ENCODE measurements around the gene TMEM117. TPM values are rescaled to one million over a fixed set of nuclear protein-coding genes. Genes with fewer than 3 reads are reported as not detected.

The TMEM117 gene
- total RNA-seq, 1 experiment from 2014 or later: 1.1 TPM

- no TSS peak for BruUV-seq (replicated peaks)
- no peak for DNase-seq
- no peaks in the 10 kb centered on the region for H3K27me3 Mint-ChIP-seq (ENCODE audit: unreplicated experiment)
- no peak overlapping the region for H3K4me3 Mint-ChIP-seq (ENCODE audit: low read depth, unreplicated experiment)
- no peaks in the 10 kb centered on the region for H3K4me1 Mint-ChIP-seq (ENCODE audit: low read depth, unreplicated experiment)
- H3K36me3 Mint-ChIP-seq (ENCODE audit: insufficient read depth, unreplicated experiment): no peaks in the 10 kb centered on the region
- TF ChIP-seq, protein P1, sequence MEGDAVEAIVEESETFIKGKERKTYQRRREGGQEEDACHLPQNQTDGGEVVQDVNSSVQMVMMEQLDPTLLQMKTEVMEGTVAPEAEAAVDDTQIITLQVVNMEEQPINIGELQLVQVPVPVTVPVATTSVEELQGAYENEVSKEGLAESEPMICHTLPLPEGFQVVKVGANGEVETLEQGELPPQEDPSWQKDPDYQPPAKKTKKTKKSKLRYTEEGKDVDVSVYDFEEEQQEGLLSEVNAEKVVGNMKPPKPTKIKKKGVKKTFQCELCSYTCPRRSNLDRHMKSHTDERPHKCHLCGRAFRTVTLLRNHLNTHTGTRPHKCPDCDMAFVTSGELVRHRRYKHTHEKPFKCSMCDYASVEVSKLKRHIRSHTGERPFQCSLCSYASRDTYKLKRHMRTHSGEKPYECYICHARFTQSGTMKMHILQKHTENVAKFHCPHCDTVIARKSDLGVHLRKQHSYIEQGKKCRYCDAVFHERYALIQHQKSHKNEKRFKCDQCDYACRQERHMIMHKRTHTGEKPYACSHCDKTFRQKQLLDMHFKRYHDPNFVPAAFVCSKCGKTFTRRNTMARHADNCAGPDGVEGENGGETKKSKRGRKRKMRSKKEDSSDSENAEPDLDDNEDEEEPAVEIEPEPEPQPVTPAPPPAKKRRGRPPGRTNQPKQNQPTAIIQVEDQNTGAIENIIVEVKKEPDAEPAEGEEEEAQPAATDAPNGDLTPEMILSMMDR (IDR thresholded peaks at IDR 0.05; ENCODE audit: unreplicated experiment): no peak
- CTCF ChIA-PET: no interaction called here
- H3K9me3 Mint-ChIP-seq (ENCODE audit: low read depth, unreplicated experiment): peaks cover 7% of the 10 kb centered on the region
- H3K27ac Mint-ChIP-seq (ENCODE audit: unreplicated experiment): no peak overlapping the region
- intact Hi-C loops (cut with micrococcal nuclease; ENCODE audit: unreplicated experiment): no loop called here
These were observed 586.7 kb downstream of the TMEM117 start for GRCh38 chr12:44422559-44422958.

GRCh38 chr12:44428825-44429224 lies 592.9 kb downstream of the TMEM117 start:
- no peak overlapping the region for H3K4me3 Mint-ChIP-seq (ENCODE audit: low read depth, unreplicated experiment)
- no TSS peak for BruUV-seq (replicated peaks)

DNA sequence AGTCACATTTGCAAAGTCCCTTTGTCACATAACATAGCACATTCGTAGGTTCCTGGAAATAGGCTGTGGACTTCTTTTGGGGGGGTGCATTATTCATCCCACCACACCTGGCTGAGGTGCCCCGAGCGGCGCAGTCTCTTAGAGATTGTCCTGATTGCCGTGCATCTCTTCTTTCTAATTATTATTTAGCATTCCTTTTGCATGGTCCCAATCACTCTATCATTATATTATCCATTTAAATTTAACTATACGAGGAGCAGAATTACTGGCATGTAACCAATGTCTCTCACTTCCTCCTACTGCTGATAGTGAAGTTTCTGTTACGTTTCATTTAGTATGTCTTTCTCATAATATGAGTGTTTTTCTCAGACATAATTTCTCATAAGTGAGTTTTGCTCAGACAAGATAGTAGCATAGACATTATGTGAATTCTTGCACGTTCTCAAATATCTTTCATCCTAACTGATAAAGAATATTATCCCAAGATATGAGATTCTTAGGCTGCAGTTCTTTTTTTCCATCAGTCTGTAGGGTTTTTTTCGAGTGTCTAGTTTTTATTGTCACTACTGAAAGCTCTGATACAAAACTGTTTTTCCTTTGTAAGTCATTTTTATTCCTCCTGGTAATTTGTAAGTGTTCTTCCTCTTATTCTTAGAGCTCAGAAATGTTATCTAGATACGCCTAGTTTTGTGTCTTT lies 595.9 kb downstream of the TMEM117 start:
- Mint-ChIP-seq H3K9me3 (ENCODE audit: low read depth, unreplicated experiment) (no peaks in the 10 kb centered on the region), H3K4me1 (ENCODE audit: low read depth, unreplicated experiment) (no peaks in the 10 kb centered on the region), H3K27ac (ENCODE audit: unreplicated experiment) (no peak overlapping the region), H3K4me3 (ENCODE audit: low read depth, unreplicated experiment) (no peak overlapping the region), H3K27me3 (ENCODE audit: unreplicated experiment) (no peaks in the 10 kb centered on the region), H3K36me3 (ENCODE audit: insufficient read depth, unreplicated experiment) (no peaks in the 10 kb centered on the region)
- CTCF ChIA-PET: no interaction called here
- no peak for DNase-seq
- BruUV-seq (replicated peaks): no TSS peak
- TF ChIP-seq, protein P1 (IDR thresholded peaks at IDR 0.05; ENCODE audit: unreplicated experiment): no peak
- intact Hi-C loops (cut with micrococcal nuclease; ENCODE audit: unreplicated experiment): no loop called here

More at GRCh38 chr12:44428825-44429224, 592.9 kb downstream of the TMEM117 start:
- TF ChIP-seq, protein P1 (IDR thresholded peaks at IDR 0.05; ENCODE audit: unreplicated experiment): no peak
- intact Hi-C loops (cut with micrococcal nuclease; ENCODE audit: unreplicated experiment): no loop called here
- no peaks in the 10 kb centered on the region for H3K27me3 Mint-ChIP-seq (ENCODE audit: unreplicated experiment)
- H3K27ac Mint-ChIP-seq (ENCODE audit: unreplicated experiment): no peak overlapping the region
- no peaks in the 10 kb centered on the region for H3K36me3 Mint-ChIP-seq (ENCODE audit: insufficient read depth, unreplicated experiment)
- no peaks in the 10 kb centered on the region for H3K4me1 Mint-ChIP-seq (ENCODE audit: low read depth, unreplicated experiment)
- DNase-seq: no peak
- CTCF ChIA-PET: no interaction called here
- no peaks in the 10 kb centered on the region for H3K9me3 Mint-ChIP-seq (ENCODE audit: low read depth, unreplicated experiment)

- H3K27ac Mint-ChIP-seq (ENCODE audit: unreplicated experiment): no peak overlapping the region
- H3K4me3 Mint-ChIP-seq (ENCODE audit: low read depth, unreplicated experiment): no peak overlapping the region
- BruUV-seq (replicated peaks): no TSS peak
- no peaks in the 10 kb centered on the region for H3K27me3 Mint-ChIP-seq (ENCODE audit: unreplicated experiment)
- CTCF ChIA-PET: no interaction called here
- TF ChIP-seq, protein P1 (IDR thresholded peaks at IDR 0.05; ENCODE audit: unreplicated experiment): no peak
- no peaks in the 10 kb centered on the region for H3K36me3 Mint-ChIP-seq (ENCODE audit: insufficient read depth, unreplicated experiment)
- H3K4me1 Mint-ChIP-seq (ENCODE audit: low read depth, unreplicated experiment): no peaks in the 10 kb centered on the region
- no peak for DNase-seq
- H3K9me3 Mint-ChIP-seq (ENCODE audit: low read depth, unreplicated experiment): no peaks in the 10 kb centered on the region
- intact Hi-C loops (cut with micrococcal nuclease; ENCODE audit: unreplicated experiment): no loop called here
These were observed 597.8 kb downstream of the TMEM117 start for GRCh38 chr12:44433659-44434058.
